ENCODE measurements around the gene ATP8B4. TPM values are rescaled to one million over a fixed set of nuclear protein-coding genes. Genes with fewer than 3 reads are reported as not detected.
A peak's percentile ranks its signal among the peaks of the same experiment; 100 is the strongest.

The ATP8B4 gene
- total RNA-seq, 4 donors from 2014 or later = 2.2 to 9.5 (median 3.0) TPM

GRCh38 chr15:50131617-50132016 is 12.6 kb upstream of the ATP8B4 start:
- Histone ChIP-seq H3K4me3 (no peak overlapping the region), H3K4me1 (peaks cover 4% of the 10 kb centered on the region), H3K9me3 (no peaks in the 10 kb centered on the region), H3K27me3 (no peaks in the 10 kb centered on the region), H3K27ac (no peak overlapping the region), H3K36me3 (no peaks in the 10 kb centered on the region)
- DNase-seq (ENCODE audit: low spot score in 2 of 2) = no peak
- WGBS = 100% methylated on average over 1 of the region's 1 CpG
- no peak for TF ChIP-seq CTCF (IDR thresholded peaks at IDR 0.05)
- TF ChIP-seq POLR2A (IDR thresholded peaks at IDR 0.05) = no peak
- no peak for TF ChIP-seq EP300 (IDR thresholded peaks at IDR 0.05)
- no peak for TF ChIP-seq POLR2AphosphoS5 (IDR thresholded peaks at IDR 0.05)

- TF ChIP-seq EP300 (IDR thresholded peaks at IDR 0.05) = no peak
- TF ChIP-seq POLR2A (IDR thresholded peaks at IDR 0.05) = no peak
- no peak for TF ChIP-seq POLR2AphosphoS5 (IDR thresholded peaks at IDR 0.05)
- no peak for TF ChIP-seq CTCF (IDR thresholded peaks at IDR 0.05)
- no peaks in the 10 kb centered on the region for H3K27me3 ChIP-seq
- no peak overlapping the region for H3K4me3 ChIP-seq
- DNase-seq (ENCODE audit: low spot score in 2 of 2) = peak; percentile 75 to 86
- no peaks in the 10 kb centered on the region for H3K36me3 ChIP-seq
- no peaks in the 10 kb centered on the region for H3K9me3 ChIP-seq
- no peaks in the 10 kb centered on the region for H3K4me1 ChIP-seq
- H3K27ac ChIP-seq = no peak overlapping the region
Observed at GRCh38 chr15:50128266-50128665, 9.2 kb upstream of the ATP8B4 start.

GRCh38 chr15:50127255-50127777 is 8.3 kb upstream of the ATP8B4 start:
- no peaks in the 10 kb centered on the region for H3K27me3 ChIP-seq
- no peak for DNase-seq (ENCODE audit: low spot score in 2 of 2)
- H3K36me3 ChIP-seq = no peaks in the 10 kb centered on the region
- H3K4me1 ChIP-seq = no peaks in the 10 kb centered on the region
- no peak overlapping the region for H3K27ac ChIP-seq
- no peaks in the 10 kb centered on the region for H3K9me3 ChIP-seq
- TF ChIP-seq CTCF (IDR thresholded peaks at IDR 0.05) (no peak), EP300 (IDR thresholded peaks at IDR 0.05) (no peak), POLR2A (IDR thresholded peaks at IDR 0.05) (no peak), POLR2AphosphoS5 (IDR thresholded peaks at IDR 0.05) (no peak)
- no peak overlapping the region for H3K4me3 ChIP-seq
- whole genome bisulfite sequencing = 96% methylated on average over 4 of the region's 4 CpGs

- Histone ChIP-seq H3K27me3 (no peaks in the 10 kb centered on the region), H3K4me3 (no peak overlapping the region), H3K4me1 (no peaks in the 10 kb centered on the region), H3K9me3 (no peaks in the 10 kb centered on the region), H3K27ac (no peak overlapping the region), H3K36me3 (no peaks in the 10 kb centered on the region)
- TF ChIP-seq POLR2A (IDR thresholded peaks at IDR 0.05) (no peak), EP300 (IDR thresholded peaks at IDR 0.05) (no peak), POLR2AphosphoS5 (IDR thresholded peaks at IDR 0.05) (no peak), CTCF (IDR thresholded peaks at IDR 0.05) (no peak)
- no peak for DNase-seq (ENCODE audit: low spot score in 2 of 2)
- WGBS = 84% methylated on average over 4 of the region's 4 CpGs
Observed at GRCh38 chr15:50126072-50126471, 7.0 kb upstream of the ATP8B4 start.

- no peak for DNase-seq (ENCODE audit: low spot score in 2 of 2)
Observed at GRCh38 chr15:50124631-50125030, 5.6 kb upstream of the ATP8B4 start.

More at GRCh38 chr15:50124631-50125030, 5.6 kb upstream of the ATP8B4 start:
- H3K27ac ChIP-seq = no peak overlapping the region
- TF ChIP-seq POLR2AphosphoS5 (IDR thresholded peaks at IDR 0.05) (no peak), POLR2A (IDR thresholded peaks at IDR 0.05) (no peak), EP300 (IDR thresholded peaks at IDR 0.05) (no peak), CTCF (IDR thresholded peaks at IDR 0.05) (no peak)
- no peaks in the 10 kb centered on the region for H3K9me3 ChIP-seq
- no peaks in the 10 kb centered on the region for H3K36me3 ChIP-seq
- H3K4me1 ChIP-seq = no peaks in the 10 kb centered on the region
- no peaks in the 10 kb centered on the region for H3K27me3 ChIP-seq
- no peak overlapping the region for H3K4me3 ChIP-seq
